HEK293T (cell line): Measurements from ENCODE around the gene EGLN1.

Source experiments
- CTCF ChIA-PET: fragments of 350-600 bp; formaldehyde crosslinking; extraction: SDS; loops from one replicate; lab custom pipeline; 2021; ENCODE audit warnings: antibody characterized with exemption, inconsistent platforms; lab: Yijun Ruan, JAX
- POLR2A ChIA-PET: fragments of 350-600 bp; formaldehyde crosslinking; extraction: SDS; loops from one replicate; lab custom pipeline; 2020; ENCODE audit warnings: antibody characterized with exemption, inconsistent platforms; lab: Yijun Ruan, JAX
- DNase-seq: peaks from one replicate; pipeline ENCODE4 v3.0.0; 2012; ENCODE audit warnings: mixed read lengths; ENCODE audit errors: extremely low spot score
- ARNT ChIP-seq: fragments of 450-650 bp; IDR thresholded peaks from 2 replicates; pipeline ENCODE4 v1.6.1; 2017; ENCODE audit warnings: mild to moderate bottlenecking
- BHLHE40 ChIP-seq: fragments of 450-650 bp; IDR thresholded peaks from 2 replicates; pipeline ENCODE4 v1.6.1; 2016; ENCODE audit warnings: mild to moderate bottlenecking, moderate library complexity, borderline replicate concordance
- CTBP1 ChIP-seq: fragments of 450-650 bp; IDR thresholded peaks from 2 replicates; pipeline ENCODE4 v1.6.1; 2016; ENCODE audit warnings: borderline replicate concordance
- ELF4 ChIP-seq: fragments of 450-650 bp; IDR thresholded peaks from 2 replicates; pipeline ENCODE4 v1.6.1; 2017; ENCODE audit warnings: antibody characterized with exemption
- FOXA1 ChIP-seq: fragments of 450-650 bp; IDR thresholded peaks from 2 replicates; pipeline ENCODE4 v1.6.1; 2016; ENCODE audit warnings: mild to moderate bottlenecking
- FOXK2 ChIP-seq: fragments of 450-650 bp; IDR thresholded peaks from 2 replicates; pipeline ENCODE4 v1.6.1; 2016; ENCODE audit warnings: mild to moderate bottlenecking
- FOXM1 ChIP-seq: fragments of 450-650 bp; IDR thresholded peaks from 2 replicates; pipeline ENCODE4 v1.6.1; 2017; ENCODE audit warnings: mild to moderate bottlenecking, borderline replicate concordance
- HDGF ChIP-seq: fragments of 450-650 bp; IDR thresholded peaks from 2 replicates; pipeline ENCODE4 v1.6.1; 2017; ENCODE audit warnings: antibody characterized with exemption, borderline replicate concordance
- L3MBTL2 ChIP-seq: fragments of 450-650 bp; conservative IDR thresholded peaks from 2 replicates; pipeline ENCODE4 v1.6.1; 2016; ENCODE audit warnings: mild to moderate bottlenecking
- LEF1 ChIP-seq: fragments of 450-650 bp; IDR thresholded peaks from 2 replicates; pipeline ENCODE4 v1.6.1; 2017; ENCODE audit warnings: mild to moderate bottlenecking, borderline replicate concordance
- NFRKB ChIP-seq: fragments of 450-650 bp; IDR thresholded peaks from 2 replicates; pipeline ENCODE4 v1.6.1; 2016; ENCODE audit warnings: mild to moderate bottlenecking, moderate library complexity
- SP1 ChIP-seq: fragments of 450-650 bp; IDR thresholded peaks from 2 replicates; pipeline ENCODE4 v1.6.1; 2017
- SUZ12 ChIP-seq: fragments of 450-650 bp; IDR thresholded peaks from 2 replicates; pipeline ENCODE4 v1.6.1; 2016; ENCODE audit warnings: mild to moderate bottlenecking
- TARDBP ChIP-seq: fragments of 450-650 bp; IDR thresholded peaks from 2 replicates; pipeline ENCODE4 v1.6.1; 2016
- ZNF384 ChIP-seq: fragments of 450-650 bp; IDR thresholded peaks from 2 replicates; pipeline ENCODE4 v1.6.1; 2016
- TF ChIP-seq, protein P1 (sequence below): fragments of 450-650 bp; IDR thresholded peaks from 2 replicates; pipeline ENCODE4 v1.6.1; 2016

EGLN1 gene

DNA sequence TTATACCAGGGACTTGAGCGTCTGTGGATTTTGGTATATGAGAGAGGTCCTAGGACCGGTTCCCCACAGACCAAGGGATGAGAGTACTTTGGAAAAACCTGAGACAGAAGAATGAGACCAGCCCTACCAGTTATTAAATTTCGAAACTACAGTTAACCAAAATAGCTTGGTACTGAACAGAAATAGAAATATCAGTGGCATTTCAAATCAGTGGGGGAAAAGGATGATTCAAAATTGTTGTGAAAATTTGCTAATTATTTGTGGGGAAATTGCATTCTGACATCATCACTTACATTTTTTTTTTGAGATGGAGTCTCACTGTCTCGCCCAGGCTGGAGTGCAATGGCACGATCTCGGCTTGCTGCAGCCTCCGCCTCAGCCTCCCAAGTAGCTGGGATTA, 92.6 kb downstream of the EGLN1 start:
- ChIA-PET POLR2A (no interaction called here), CTCF (interaction anchor here (1.4 kb wide), 1 partner anchor 14 kb away, joined by 3 read pairs; no protein-coding TSS in a partner anchor)
- DNase-seq: no peak
- TF ChIP-seq SP1 (no peak), NFRKB (no peak), FOXK2 (no peak), ZNF384 (no peak), CTBP1 (no peak), TARDBP (no peak), BHLHE40 (no peak), SUZ12 (no peak), ELF4 (no peak), ARNT (no peak), LEF1 (no peak), FOXM1 (no peak), L3MBTL2 (no peak), FOXA1 (no peak), HDGF (no peak)
- TF ChIP-seq, protein P1, sequence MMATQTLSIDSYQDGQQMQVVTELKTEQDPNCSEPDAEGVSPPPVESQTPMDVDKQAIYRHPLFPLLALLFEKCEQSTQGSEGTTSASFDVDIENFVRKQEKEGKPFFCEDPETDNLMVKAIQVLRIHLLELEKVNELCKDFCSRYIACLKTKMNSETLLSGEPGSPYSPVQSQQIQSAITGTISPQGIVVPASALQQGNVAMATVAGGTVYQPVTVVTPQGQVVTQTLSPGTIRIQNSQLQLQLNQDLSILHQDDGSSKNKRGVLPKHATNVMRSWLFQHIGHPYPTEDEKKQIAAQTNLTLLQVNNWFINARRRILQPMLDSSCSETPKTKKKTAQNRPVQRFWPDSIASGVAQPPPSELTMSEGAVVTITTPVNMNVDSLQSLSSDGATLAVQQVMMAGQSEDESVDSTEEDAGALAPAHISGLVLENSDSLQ: no peak

DNA sequence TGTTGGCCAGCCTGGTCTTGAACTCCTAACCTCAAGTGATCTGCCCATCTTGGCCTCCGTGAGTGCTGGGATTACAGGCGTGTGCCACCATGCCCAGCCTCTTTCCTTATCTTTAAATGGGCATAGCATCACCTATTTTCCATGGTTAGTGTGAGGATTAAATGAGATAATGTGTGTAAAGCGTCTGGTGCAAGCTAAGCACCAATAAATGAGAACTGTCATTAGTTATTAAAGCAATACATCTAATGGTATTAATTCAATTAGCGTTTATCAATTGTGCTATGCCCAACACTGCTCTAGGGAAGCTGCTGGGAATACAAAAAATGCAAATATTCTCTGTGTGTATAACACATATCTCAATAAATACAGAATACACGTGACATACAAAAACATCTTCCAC, 94.5 kb downstream of the EGLN1 start:
- no peak for DNase-seq
- no peak for TF ChIP-seq SP1
- no peak for TF ChIP-seq ARNT
- TF ChIP-seq FOXK2: no peak
- TF ChIP-seq FOXA1: no peak
- no peak for TF ChIP-seq ZNF384
- TF ChIP-seq CTBP1: no peak
- no peak for TF ChIP-seq HDGF
- ChIA-PET CTCF (no interaction called here), POLR2A (no interaction called here)

DNA sequence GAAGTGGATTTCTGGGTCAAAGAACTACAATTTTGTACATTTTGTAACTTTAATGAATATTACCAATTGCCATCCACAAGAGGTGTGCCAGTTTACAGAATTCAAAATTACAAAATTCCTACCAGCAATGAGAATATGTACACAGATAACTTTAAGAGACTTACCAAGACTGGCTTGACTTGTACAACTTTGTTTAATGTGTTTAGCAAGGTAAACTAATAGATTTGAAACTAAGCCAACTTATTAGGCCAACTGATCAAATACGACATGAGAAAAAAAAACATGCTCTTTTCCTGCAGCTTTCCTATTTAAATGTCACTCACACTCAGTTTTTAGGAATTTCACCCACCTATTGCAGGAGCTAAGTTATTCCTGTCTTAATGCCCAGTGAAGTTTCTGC, 95.8 kb downstream of the EGLN1 start:
- no peak for TF ChIP-seq FOXA1
- TF ChIP-seq FOXM1: no peak
- TF ChIP-seq ARNT: no peak
- TF ChIP-seq BHLHE40: no peak
- TF ChIP-seq ELF4: no peak
- no peak for TF ChIP-seq L3MBTL2
- TF ChIP-seq ZNF384: no peak
- TF ChIP-seq, protein P1: no peak
- TF ChIP-seq SP1: no peak
- no peak for TF ChIP-seq NFRKB
- no peak for TF ChIP-seq TARDBP
- TF ChIP-seq CTBP1: no peak
- no peak for TF ChIP-seq LEF1
- no peak for TF ChIP-seq HDGF
- no peak for TF ChIP-seq FOXK2
- POLR2A ChIA-PET: interaction anchor here (0.6 kb wide), 1 partner anchor 9 kb away, joined by 3 read pairs; no protein-coding TSS in a partner anchor
- DNase-seq: no peak
- CTCF ChIA-PET: no interaction called here

DNA sequence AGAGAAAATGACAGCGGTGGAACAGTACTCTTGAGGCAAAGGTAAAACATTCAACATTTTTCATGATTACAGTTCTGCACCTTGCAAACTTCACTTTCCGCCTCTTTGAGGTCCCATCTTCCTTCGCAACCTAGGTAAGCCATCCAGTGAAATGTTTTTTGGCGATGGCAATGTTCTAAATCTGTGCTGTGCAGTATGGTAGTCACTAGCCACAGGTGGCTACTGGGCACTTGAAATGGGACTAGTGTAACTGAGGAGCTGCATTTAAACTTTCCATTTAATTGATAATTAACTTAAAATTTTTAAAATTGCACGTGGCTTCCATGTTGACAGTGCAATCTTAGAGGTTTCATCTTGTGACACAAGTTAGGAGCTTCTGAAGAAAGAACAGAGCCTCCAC, 97.4 kb downstream of the EGLN1 start:
- CTCF ChIA-PET: interaction anchor here (0.6 kb wide), 1 partner anchor 44 kb away, joined by 3 read pairs; no protein-coding TSS in a partner anchor
- TF ChIP-seq ELF4 (no peak), NFRKB (no peak), FOXM1 (no peak), HDGF (no peak), BHLHE40 (no peak), ZNF384 (no peak)
- POLR2A ChIA-PET: no interaction called here
- DNase-seq: no peak

DNA sequence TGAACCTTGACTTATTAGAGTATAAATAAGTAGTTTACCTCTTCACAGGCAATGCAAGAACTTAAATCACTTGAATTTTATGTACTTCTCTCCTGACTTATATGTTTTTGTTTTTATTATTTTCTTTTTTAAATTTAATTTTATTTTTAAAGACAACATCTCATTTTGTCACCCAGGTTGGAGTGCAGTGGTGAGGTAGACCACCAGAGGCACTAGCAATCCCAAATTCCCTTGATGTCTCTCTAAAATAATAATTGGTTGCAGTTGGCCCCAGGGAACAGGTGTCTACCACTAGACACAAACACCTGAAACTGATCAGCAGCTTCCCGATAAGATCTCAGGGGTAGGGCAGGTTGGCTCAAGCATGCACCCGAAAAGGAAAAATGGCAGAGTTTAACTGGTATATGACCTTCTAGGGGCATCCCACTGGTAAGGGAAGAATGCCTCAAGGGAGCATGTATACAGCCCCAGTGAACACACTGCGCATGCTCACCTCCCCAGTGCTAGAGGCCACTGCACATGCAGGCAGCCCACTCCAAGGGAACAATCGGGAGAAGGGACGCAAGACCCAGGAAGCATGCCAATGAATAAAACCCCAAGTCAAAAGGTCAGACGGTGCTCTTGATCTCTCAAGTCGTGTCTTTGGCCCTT, 99.1 kb downstream of the EGLN1 start:
- ChIA-PET POLR2A (no interaction called here), CTCF (no interaction called here)
- TF ChIP-seq FOXM1: no peak
- no peak for DNase-seq

DNA sequence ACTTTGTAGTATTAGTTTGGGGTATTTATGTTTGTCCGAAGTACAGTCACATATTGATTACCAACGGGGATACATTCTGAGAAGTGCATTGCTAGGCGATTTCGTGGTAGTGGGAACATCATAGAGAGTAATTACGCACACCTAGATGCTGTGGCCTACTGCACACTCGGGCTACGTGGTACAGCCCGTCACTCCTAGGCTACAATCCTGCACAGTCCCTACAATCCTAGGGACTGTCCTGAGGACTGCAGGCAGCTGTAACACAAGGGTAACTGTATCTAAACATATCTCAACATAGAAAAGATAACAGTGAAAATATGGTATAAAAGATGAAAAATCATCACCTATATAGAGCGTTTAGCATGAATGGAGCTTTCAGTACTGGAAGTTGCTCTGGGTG, 103.0 kb downstream of the EGLN1 start:
- no peak for TF ChIP-seq ZNF384
- TF ChIP-seq FOXM1: no peak
- TF ChIP-seq CTBP1: no peak
- no peak for TF ChIP-seq ARNT
- TF ChIP-seq NFRKB: no peak
- no peak for TF ChIP-seq FOXK2
- no peak for TF ChIP-seq FOXA1
- ChIA-PET POLR2A (no interaction called here), CTCF (no interaction called here)
- DNase-seq: no peak

DNA sequence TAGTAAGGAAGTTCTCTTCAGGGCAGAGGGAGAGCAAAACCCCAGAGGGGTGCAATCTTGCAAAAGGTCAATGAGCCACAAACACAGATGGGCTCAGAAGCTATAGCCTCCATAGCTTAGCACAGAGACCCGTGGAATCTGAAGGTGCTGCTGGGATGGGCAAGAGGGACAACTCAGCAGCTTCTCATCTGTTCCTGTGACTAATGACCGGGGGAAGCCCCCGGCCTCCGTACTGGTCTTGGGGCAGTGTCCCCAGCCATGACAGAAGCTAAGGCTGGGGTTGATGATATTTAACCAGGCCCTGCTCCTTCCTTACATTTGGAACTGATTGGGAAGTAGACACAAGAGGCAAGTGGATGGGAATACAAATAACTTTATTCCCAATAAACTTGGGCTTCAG, 103.5 kb downstream of the EGLN1 start:
- CTCF ChIA-PET: interaction anchor here (1.2 kb wide), 1 partner anchor 19 kb away, joined by 3 read pairs; the partner anchor contains the start of gene EXOC8
- TF ChIP-seq L3MBTL2 (no peak), FOXK2 (no peak), ELF4 (no peak), ARNT (no peak), ZNF384 (no peak)
- POLR2A ChIA-PET: no interaction called here
- DNase-seq: no peak
